NCI-H1694 treated with DMSO at 0.1 percent for 48 hours (cell line): Measurements from ENCODE around the gene SAC3D1.

Source experiments
- DNase-seq: peaks from one replicate; lab custom pipeline; 2025; lab: John Stamatoyannopoulos, UW

SAC3D1 gene

GRCh38 chr11:65026810-65027209 is 14.2 kb upstream of the SAC3D1 start:
- DNase-seq, result no peak

- DNase-seq, result peak; percentile 94
Observed at GRCh38 chr11:65027213-65028067, 13.6 kb upstream of the SAC3D1 start, which contains the start of gene SNX15. Gene SNX15 (plus strand): TSS chr11:65027439. CDS start chr11:65027538, 99 bp downstream.

GRCh38 chr11:65032216-65032615 is 8.8 kb upstream of the SAC3D1 start:
- DNase-seq, result no peak

- DNase-seq, result no peak
Observed at GRCh38 chr11:65034423-65034822, 6.6 kb upstream of the SAC3D1 start.

- DNase-seq, result no peak
Observed at GRCh38 chr11:65035579-65035978, 5.4 kb upstream of the SAC3D1 start.

GRCh38 chr11:65036931-65037330 is 4.1 kb upstream of the SAC3D1 start:
- DNase-seq, result no peak

GRCh38 chr11:65040520-65040846 is 527 bp upstream of the SAC3D1 start:
- no peak for DNase-seq

- DNase-seq, result no peak
Observed at GRCh38 chr11:65042891-65043290, 1.9 kb downstream of the SAC3D1 start.

- no peak for DNase-seq
Observed at GRCh38 chr11:65043881-65044501, 3.0 kb downstream of the SAC3D1 start.

GRCh38 chr11:65045061-65045460 is 4.1 kb downstream of the SAC3D1 start:
- DNase-seq, result no peak

GRCh38 chr11:65045728-65046127 is 4.7 kb downstream of the SAC3D1 start:
- no peak for DNase-seq

GRCh38 chr11:65047581-65048422 is 6.8 kb downstream of the SAC3D1 start:
- DNase-seq, result no peak

- DNase-seq, result no peak
Observed at GRCh38 chr11:65051398-65051858, 10.4 kb downstream of the SAC3D1 start.

- no peak for DNase-seq
Observed at GRCh38 chr11:65053827-65054508, 13.0 kb downstream of the SAC3D1 start.

- no peak for DNase-seq
Observed at GRCh38 chr11:65055538-65055937, 14.5 kb downstream of the SAC3D1 start.

- no peak for DNase-seq
Observed at GRCh38 chr11:65056999-65057398, 16.0 kb downstream of the SAC3D1 start.

- DNase-seq, result no peak
Observed at GRCh38 chr11:65057526-65057925, 16.5 kb downstream of the SAC3D1 start.

- no peak for DNase-seq
Observed at GRCh38 chr11:65058012-65058411, 17.0 kb downstream of the SAC3D1 start.

- DNase-seq, result no peak
Observed at GRCh38 chr11:65058419-65059054, 17.5 kb downstream of the SAC3D1 start, which contains the start of gene NAALADL1. Gene NAALADL1 (minus strand): TSS chr11:65058553. CDS start chr11:65058521, 32 bp downstream.

- DNase-seq, result no peak
Observed at GRCh38 chr11:65059523-65059922, 18.5 kb downstream of the SAC3D1 start.
